ENCODE measurements around the gene MTPN.

The MTPN gene

GRCh38 chr7:135938086-135938485 is 39.1 kb downstream of the MTPN start:
- TF ChIP-seq CTCF (IDR thresholded peaks at IDR 0.05), result no peak
- Histone ChIP-seq H3K27ac (no peak overlapping the region), H3K4me3 (no peak overlapping the region)

GRCh38 chr7:135936497-135937217 is 40.5 kb downstream of the MTPN start:
- DNase-seq (ENCODE audit: low spot score), result no peak
- H3K27ac ChIP-seq, result no peak overlapping the region
- no peak overlapping the region for H3K4me3 ChIP-seq
- TF ChIP-seq CTCF (IDR thresholded peaks at IDR 0.05), result no peak

More at GRCh38 chr7:135938086-135938485, 39.1 kb downstream of the MTPN start:
- DNase-seq (ENCODE audit: low spot score), result no peak

- Histone ChIP-seq H3K4me3 (no peak overlapping the region), H3K27ac (no peak overlapping the region)
- TF ChIP-seq CTCF (IDR thresholded peaks at IDR 0.05), result no peak
- no peak for DNase-seq (ENCODE audit: low spot score)
Measured at GRCh38 chr7:135934651-135935050, 42.5 kb downstream of the MTPN start.

GRCh38 chr7:135933509-135934188 is 43.5 kb downstream of the MTPN start:
- no peak for DNase-seq (ENCODE audit: low spot score)
- H3K4me3 ChIP-seq, result no peak overlapping the region
- TF ChIP-seq CTCF (IDR thresholded peaks at IDR 0.05), result no peak
- H3K27ac ChIP-seq, result no peak overlapping the region

GRCh38 chr7:135932131-135932530 is 45.0 kb downstream of the MTPN start:
- H3K4me3 ChIP-seq, result no peak overlapping the region
- no peak for TF ChIP-seq CTCF (IDR thresholded peaks at IDR 0.05)
- no peak overlapping the region for H3K27ac ChIP-seq
- no peak for DNase-seq (ENCODE audit: low spot score)

GRCh38 chr7:135930565-135931461 is 46.3 kb downstream of the MTPN start:
- DNase-seq (ENCODE audit: low spot score), result no peak
- Histone ChIP-seq H3K4me3 (no peak overlapping the region), H3K27ac (no peak overlapping the region)
- no peak for TF ChIP-seq CTCF (IDR thresholded peaks at IDR 0.05)

Data from coronary artery (tissue), 2 donors.